Inflammatory macrophage treated with lipopolysaccharide for 1 hour (primary cell): ENCODE results near the gene ABCA1.

Source experiments
- DNase-seq, 2 donors: peaks; one replicate each; pipeline ENCODE4 v3.0.0-alpha.2; 2020 to 2022

The ABCA1 gene

DNA sequence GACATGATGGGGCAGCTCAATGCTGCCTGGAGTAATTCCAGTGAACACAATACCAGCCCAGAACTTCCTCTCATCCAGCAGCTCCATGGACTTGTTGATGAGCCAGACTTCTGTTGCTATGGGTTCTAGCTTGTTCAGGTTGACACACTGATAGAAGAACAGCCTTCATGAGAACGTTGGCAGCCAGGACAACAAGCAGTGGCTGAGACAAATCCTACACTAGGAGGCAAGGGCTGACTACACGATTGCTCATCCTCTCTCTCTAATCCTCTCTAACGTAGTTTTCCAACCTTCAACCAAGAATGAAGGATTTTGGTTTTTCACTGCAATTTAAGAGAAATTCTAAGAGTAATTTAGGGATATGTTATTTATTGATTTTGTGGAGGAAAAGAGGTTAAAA lies 96.3 kb downstream of the ABCA1 start:
- no peak for DNase-seq

DNA sequence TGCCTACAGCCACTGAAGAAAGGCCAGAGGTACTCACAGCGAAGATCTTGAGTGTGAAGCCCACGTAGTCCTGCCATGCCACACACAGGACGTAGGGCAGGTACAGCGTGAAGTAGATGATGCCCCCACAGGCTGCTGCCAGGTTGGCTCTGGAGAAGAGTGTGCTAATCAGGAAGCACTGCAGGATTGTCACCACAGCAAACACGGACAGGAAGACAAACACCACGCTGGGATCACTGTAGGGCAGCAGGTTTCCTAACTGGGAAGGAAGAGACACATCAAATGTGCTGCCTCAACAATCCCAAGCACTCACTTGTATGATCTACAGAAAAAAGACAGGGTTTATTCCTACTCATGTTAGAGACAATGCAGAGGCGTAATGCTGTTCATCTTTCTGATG lies 101.0 kb downstream of the ABCA1 start:
- no peak for DNase-seq

- DNase-seq, result no peak
Observed at GRCh38 chr9:104826079-104826775, 101.7 kb downstream of the ABCA1 start.

- DNase-seq, result no peak
Observed at GRCh38 chr9:104820336-104820735, 107.6 kb downstream of the ABCA1 start.

DNA sequence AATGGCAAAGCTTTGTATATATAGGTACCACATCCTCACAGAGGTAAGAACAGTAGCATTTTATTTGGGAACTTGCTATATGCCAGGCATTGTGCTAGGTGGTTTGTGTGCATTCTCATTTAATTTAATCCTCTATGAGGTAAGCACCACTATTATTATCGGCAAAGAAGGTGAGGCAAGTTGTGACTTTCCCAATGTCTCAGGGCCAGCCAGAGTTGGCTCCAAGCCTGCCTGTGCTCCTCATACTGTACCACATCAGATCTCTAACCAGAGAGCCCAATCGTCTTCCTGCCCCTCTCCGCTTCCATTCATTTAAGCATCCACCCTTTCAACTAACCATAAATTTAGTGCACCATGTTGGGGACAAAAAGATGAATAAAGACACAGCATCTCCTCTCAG lies 108.9 kb downstream of the ABCA1 start:
- no peak for DNase-seq

- no peak for DNase-seq
Observed at GRCh38 chr9:104817437-104817836, 110.5 kb downstream of the ABCA1 start.

DNA sequence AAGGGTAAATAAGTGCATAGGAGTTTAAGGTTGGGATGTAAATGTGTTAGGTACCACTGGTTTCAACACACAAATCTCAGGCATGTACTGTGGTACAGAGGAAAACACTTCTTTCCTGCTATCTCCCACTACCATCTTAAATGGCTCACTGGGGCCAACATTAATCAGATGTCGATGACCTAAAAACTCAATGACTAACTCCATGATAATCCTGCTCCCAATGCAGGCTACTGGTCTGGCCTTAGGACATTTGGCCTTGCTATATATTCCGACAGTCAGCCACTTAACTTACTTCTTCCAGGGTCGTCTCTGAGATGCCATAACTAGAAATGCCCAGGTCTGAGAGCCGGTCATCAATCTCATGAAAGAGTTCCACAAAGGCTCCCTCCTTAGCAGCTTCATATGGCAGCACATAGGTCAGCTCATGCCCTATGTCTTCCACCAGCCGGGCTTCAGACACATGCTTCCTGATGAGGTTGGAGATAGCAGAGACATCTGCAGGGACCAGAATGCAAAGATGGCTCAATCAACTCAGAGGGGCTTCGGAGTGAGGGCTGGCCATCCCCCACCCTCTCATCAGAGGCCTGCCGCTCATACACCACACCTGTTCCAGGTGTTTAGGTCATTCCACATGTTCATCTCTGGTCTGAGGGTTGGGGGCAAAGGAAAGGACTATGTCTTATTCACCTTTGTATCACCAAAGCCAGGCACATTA lies 111.9 kb downstream of the ABCA1 start:
- DNase-seq, result no peak

GRCh38 chr9:104810421-104811339 lies 117.3 kb downstream of the ABCA1 start:
- no peak for DNase-seq

DNA sequence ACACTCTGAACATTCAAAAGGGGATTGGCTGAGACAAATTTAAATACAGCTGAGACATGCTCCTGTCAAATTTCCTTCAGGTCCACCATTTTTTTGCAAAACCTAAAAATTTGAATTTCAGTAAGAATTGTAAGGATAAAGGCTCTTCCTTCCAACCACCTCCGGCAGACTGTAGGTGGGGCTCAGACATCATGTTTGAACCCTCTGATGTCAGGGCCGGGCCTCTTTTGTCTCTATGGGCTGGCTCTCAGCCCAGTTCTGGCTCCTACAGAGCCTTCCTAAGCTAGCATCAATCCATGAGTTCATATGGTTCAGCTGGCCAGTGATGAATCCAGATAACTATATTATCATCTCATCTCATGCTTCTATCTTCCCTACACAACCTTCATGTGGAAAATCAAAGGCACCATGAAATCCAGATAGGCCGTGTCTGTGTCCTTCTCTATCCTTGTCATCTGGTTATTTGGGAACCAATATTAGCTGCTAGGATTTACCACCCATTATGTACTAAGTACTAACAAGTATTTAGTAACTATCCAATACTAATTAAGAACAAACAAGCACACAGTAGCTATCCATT lies 119.8 kb downstream of the ABCA1 start:
- no peak for DNase-seq

GRCh38 chr9:104805441-104805840 lies 122.5 kb downstream of the ABCA1 start:
- no peak for DNase-seq

GRCh38 chr9:104802906-104803305 lies 125.0 kb downstream of the ABCA1 start:
- no peak for DNase-seq

GRCh38 chr9:104802110-104802509 lies 125.8 kb downstream of the ABCA1 start:
- no peak for DNase-seq

DNA sequence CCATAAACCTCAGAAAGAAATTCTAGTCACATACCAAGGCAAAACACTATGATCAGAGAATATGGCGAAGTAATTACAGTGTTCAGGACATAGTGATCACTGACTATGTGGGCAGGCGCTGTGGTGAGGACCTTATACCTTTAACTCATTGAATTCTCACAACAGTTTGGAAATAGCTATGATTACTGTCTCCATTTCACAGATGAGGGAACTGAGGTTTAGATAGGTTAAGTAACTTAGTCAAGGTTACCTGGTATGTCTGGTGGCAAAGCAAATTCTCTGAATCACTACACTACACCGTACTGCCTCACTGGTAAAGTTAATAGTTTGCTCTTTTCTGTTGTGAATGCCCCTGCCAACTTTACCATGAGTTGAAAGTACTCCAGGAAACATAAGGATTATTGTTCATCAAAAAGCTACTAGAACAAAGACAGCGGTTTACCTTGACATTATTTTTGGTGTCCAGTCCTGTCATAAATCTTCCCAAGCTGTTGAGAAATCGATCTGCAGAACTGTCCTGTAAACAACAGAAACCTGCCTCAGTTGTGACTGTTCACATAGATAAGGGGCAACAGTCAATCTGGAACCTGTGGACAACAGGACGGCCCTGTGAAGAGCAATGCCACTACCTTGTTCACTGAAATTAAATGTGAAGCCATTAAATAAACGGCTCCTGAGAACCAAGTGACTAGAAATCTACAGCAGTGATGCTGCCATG lies 127.7 kb downstream of the ABCA1 start:
- no peak for DNase-seq

GRCh38 chr9:104798209-104798995 lies 129.6 kb downstream of the ABCA1 start:
- DNase-seq, result no peak

- DNase-seq, result no peak
Observed at GRCh38 chr9:104795857-104796256, 132.1 kb downstream of the ABCA1 start.

- DNase-seq, result peak in 1 of 2 donors; percentile 45
Observed at GRCh38 chr9:104795082-104795481, 132.9 kb downstream of the ABCA1 start.

GRCh38 chr9:104794070-104794469 lies 133.9 kb downstream of the ABCA1 start:
- peak in 1 of 2 donors; percentile 30 for DNase-seq

DNA sequence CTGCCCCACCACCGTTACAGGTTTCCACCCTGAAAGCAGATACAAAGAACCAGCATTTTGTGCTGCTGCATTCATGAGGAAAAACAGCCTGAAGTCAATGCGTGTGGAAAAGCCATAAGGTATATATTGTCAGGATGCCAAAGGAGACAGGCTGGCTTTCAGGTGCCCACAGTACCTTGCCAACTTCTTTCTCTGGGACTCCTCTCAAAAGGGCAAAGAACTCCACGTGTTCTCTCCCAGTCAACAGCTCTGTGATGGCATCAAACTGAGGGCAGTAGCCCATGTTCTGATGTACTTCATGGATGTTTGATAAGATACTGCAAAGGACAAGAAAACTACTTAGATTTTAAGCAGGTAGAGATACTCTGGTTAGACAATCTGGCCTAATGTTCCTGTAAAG lies 139.7 kb downstream of the ABCA1 start:
- no peak for DNase-seq

GRCh38 chr9:104787306-104788015 lies 140.5 kb downstream of the ABCA1 start:
- DNase-seq, result no peak

GRCh38 chr9:104786293-104786692 lies 141.7 kb downstream of the ABCA1 start:
- DNase-seq, result no peak

- peak in 1 of 2 donors; percentile 36 for DNase-seq
Observed at GRCh38 chr9:104784098-104784497, 143.9 kb downstream of the ABCA1 start.
